Psoas muscle (tissue), 8 donors: Measurements from ENCODE around the gene EEFSEC. TPM values are rescaled to one million over a fixed set of nuclear protein-coding genes. Genes with fewer than 3 reads are reported as not detected.

ENCODE experiments used
- ATAC-seq, 4 donors: fragments of 200-7000 bp; cut with Tn5 transposase; one replicate each; pipeline ENCODE4 v1.9.1; 2020; ENCODE audit warnings: moderate library complexity in 3 of 4, mild to moderate bottlenecking in 2 of 4
- DNase-seq, 2 donors: peaks; one replicate each; pipeline ENCODE4 v3.0.0-alpha.2; 2020
- H3K27ac ChIP-seq: fragments of 200-600 bp; one replicate; pipeline ENCODE4 v1.8.0; 2022
- H3K27me3 ChIP-seq, 3 donors: fragments of 200-600 bp in 1 of 3; one replicate each; pipeline versions ENCODE4 v1.6.1 to v1.8.0; 2013 to 2022; ENCODE audit warnings: low read length in 2 of 3, mild to moderate bottlenecking in 2 of 3, moderate library complexity in 1 of 3; ENCODE audit not compliant: insufficient read depth in 3 of 3
- H3K36me3 ChIP-seq, 2 donors: fragments of 200-600 bp in 1 of 2; one replicate each; pipeline versions ENCODE4 v1.6.1 to v1.8.0; 2013 to 2022; ENCODE audit warnings: low read depth in 1 of 2, mild to moderate bottlenecking in 1 of 2, moderate library complexity in 1 of 2; ENCODE audit not compliant: insufficient read depth in 1 of 2
- H3K4me1 ChIP-seq: fragments of 200-600 bp; one replicate; pipeline ENCODE4 v1.8.0; 2022
- H3K4me3 ChIP-seq: fragments of 200-600 bp; one replicate; pipeline ENCODE4 v1.8.0; 2022; ENCODE audit warnings: mild to moderate bottlenecking
- H3K9me3 ChIP-seq: fragments of 200-600 bp; one replicate; pipeline ENCODE4 v1.8.0; 2022
- WGBS, 3 donors: extraction: QIAGEN DNeasy Blood & Tissue Kit; methylation state at CpG; one replicate each; pipeline versions ENCODE4 v1.1.6 to v1.1.7; 2013; 5-methylcytosine and 5-hydroxymethylcytosine counted together
- intact Hi-C, 2 donors: fragments of 100-400 bp; cut with DNase I; formaldehyde crosslinking; loops; one replicate each; pipeline versions ENCODE4 v1.11.0 to v1.14.2; 2022
- polyA plus RNA-seq, 3 donors: library from polyadenylated mRNA; stranded (reverse); fragments of 200-250 nt; gene quantifications; one replicate each; pipeline ENCODE4 v1.2.3, GENCODE V29; 2013
- total RNA-seq, 4 donors: library from RNA; stranded (reverse); fragmentation: NEBNext Ultra II Directional in 2 of 4; extraction: Animal tissue kit (Norgen Biotek cat#: 25700) in 2 of 4; gene quantifications; one replicate each; pipeline versions ENCODE4 v1.2.1 to v1.2.4, GENCODE V29; 2021 to 2023
- TF ChIP-seq, protein P1 (sequence below): fragments of 200-600 bp; IDR thresholded peaks from one replicate; pipeline ENCODE4 v1.8.0; 2022; ENCODE audit warnings: antibody characterized with exemption
- donor health status: healthy with polysubstance abuse.
- donor health status: DM: no; HTN: no; CAD: no; lungs with moderate emphysema.
- donor health status: Bipolar disorder and iron deficiency.
- donor health status: healthy.
- donor health status: DM: yes; HTN: yes; CAD: no.
- donor health status: DM: no; HTN: no; CAD: no.
- donor health status: DM: no; HTN: no; CAD: no.
- donor health status: DM: yes; HTN: yes; CAD: no.

EEFSEC gene
- total and polyA plus RNA-seq, 7 donors = 10.7 to 18.9 (median 14.0) TPM

DNA sequence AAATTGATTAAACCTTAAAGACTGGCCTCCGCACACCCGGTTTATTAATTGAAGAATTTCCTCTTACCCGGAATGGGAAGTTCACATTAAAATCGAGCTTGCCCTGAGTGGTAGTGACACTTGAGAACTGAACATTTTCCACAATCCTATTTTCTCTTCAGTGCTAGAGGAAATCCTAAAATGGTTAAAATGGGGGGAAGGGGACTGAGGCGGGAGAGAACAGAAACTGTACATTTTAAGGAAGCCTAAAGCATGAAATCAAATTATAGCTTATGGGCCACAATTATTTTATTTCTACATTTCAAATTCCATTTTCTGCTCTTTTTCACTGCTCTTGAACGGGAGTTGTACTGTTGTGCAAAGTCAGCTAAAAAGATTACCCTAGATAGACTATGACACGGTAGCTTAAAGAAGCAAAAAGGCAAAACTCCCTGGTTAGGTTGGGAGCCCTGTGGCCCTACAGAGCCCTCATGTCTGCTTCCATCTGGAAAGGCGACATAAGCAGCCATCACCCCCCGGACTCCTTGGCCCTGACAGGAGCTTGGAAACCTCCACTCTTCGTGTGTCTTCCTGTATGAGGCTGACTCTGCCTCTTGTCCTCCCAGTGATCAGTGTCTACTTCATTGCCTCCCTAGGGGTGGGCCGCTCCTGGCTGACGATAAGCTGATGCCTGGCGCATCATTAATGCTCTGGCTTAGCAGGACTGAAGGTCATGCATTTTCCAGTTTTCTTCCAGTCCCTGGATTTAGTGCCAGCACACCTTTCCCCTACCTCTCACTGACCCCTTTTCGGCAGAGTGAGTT, 79.3 kb downstream of the EEFSEC start:
- Histone ChIP-seq H3K4me1 (no peaks in the 10 kb centered on the region), H3K36me3 (no peaks in the 10 kb centered on the region), H3K9me3 (no peaks in the 10 kb centered on the region), H3K27ac (no peak overlapping the region), H3K4me3 (no peak overlapping the region), H3K27me3 (no peaks in the 10 kb centered on the region)
- peak in 1 of 4 donors; percentile 57 for ATAC-seq
- TF ChIP-seq, protein P1, sequence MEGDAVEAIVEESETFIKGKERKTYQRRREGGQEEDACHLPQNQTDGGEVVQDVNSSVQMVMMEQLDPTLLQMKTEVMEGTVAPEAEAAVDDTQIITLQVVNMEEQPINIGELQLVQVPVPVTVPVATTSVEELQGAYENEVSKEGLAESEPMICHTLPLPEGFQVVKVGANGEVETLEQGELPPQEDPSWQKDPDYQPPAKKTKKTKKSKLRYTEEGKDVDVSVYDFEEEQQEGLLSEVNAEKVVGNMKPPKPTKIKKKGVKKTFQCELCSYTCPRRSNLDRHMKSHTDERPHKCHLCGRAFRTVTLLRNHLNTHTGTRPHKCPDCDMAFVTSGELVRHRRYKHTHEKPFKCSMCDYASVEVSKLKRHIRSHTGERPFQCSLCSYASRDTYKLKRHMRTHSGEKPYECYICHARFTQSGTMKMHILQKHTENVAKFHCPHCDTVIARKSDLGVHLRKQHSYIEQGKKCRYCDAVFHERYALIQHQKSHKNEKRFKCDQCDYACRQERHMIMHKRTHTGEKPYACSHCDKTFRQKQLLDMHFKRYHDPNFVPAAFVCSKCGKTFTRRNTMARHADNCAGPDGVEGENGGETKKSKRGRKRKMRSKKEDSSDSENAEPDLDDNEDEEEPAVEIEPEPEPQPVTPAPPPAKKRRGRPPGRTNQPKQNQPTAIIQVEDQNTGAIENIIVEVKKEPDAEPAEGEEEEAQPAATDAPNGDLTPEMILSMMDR = no peak
- intact Hi-C loops = loop anchor here in 1 of 2 donors (5.0 kb wide), 1 partner anchor 90 kb away; no protein-coding TSS in a partner anchor
- 60 to 66% (median 66%) methylated on average over 14 of the region's 14 CpGs for WGBS, 3 donors
- no peak for DNase-seq

DNA sequence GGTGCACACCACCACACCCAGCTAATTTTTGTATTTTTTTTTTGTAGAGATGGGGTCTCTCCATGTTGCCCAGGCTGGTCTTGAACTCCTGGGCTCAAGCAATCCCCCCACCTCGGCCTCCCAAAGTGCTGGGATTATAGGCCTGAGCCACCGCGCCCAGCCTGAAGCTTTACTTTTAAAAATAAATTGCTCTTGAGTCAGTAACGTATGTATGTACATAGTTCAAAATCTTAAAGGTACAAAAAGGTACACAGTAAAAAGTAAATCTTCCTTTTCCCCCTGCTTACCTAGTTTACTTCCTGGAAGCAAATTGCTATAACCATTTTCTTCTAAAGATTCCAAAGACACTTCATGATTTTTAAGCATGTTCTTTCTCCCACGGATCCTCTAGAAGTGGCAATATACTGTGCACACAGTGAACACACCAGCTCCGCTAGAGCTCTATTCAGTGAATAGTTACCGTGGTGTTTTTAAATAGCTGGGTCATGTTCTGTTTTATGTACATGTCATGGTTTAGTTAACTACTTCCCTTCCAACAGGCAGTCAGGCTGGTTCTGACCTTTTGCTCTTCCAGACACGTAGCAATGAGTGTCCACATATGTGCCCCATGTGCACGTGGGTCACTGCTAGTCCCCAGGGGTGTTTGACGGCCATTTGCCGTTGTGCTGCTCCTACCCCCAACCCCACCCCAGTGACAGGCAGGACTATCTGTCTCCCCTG, 82.1 kb downstream of the EEFSEC start:
- WGBS, 3 donors = 72 to 81% (median 79%) methylated on average over 11 of the region's 11 CpGs
- TF ChIP-seq, protein P1 = no peak
- no peak overlapping the region for H3K4me3 ChIP-seq
- no peak overlapping the region for H3K27ac ChIP-seq
- H3K9me3 ChIP-seq = no peaks in the 10 kb centered on the region
- no peak for ATAC-seq
- H3K27me3 ChIP-seq = no peaks in the 10 kb centered on the region
- intact Hi-C loops = no loop called here
- no peaks in the 10 kb centered on the region for H3K4me1 ChIP-seq
- H3K36me3 ChIP-seq = no peaks in the 10 kb centered on the region
- DNase-seq = no peak

GRCh38 chr3:128236657-128237056, 83.4 kb downstream of the EEFSEC start:
- no peak for ATAC-seq
- TF ChIP-seq, protein P1 = no peak
- H3K27ac ChIP-seq = no peak overlapping the region

DNA sequence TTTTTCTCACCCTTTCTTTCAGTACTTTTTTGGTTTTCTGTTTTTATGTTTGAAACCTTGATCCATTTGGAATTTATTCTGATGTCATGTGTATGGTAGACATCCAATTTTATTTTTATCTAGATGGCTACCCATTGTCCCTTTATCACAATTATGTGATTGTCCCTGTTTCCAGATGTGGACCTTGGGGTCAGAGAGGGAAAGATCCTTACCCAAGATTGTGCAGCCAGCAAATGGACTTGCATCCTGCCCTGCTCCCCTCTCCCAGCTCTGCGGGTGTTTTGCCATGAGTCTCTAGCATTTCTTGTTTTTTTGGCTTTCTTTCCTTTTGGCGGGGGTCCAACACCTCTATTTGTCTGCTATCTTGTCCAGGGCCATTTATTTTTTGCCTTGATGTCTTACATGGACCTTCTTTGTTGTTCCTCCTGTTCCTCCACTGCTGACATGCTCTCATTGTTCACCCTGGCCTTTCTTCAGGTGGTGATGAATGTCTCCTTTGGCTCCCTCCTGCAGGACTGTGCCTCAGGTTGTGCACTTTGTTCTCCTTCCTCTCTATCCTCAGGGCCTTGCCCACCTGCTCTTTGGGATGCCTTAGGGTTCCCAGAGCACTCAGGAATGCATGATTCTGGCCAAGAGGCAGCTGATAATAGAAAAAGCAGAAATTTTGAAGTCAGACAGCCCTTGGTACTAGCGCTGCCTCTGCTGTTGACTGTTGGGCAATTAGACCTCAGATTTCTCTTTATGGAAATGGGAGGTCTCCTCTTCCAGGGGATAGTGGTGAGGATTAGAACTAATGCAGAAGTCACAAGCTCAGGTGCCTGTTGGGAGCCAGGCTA, 84.3 kb downstream of the EEFSEC start:
- Histone ChIP-seq H3K4me3 (no peak overlapping the region), H3K9me3 (no peaks in the 10 kb centered on the region), H3K27ac (no peak overlapping the region), H3K36me3 (no peaks in the 10 kb centered on the region), H3K27me3 (no peaks in the 10 kb centered on the region), H3K4me1 (no peaks in the 10 kb centered on the region)
- intact Hi-C loops = no loop called here
- no peak for ATAC-seq
- 62 to 81% (median 77%) methylated on average over 3 of the region's 3 CpGs for WGBS, 3 donors
- TF ChIP-seq, protein P1 = no peak
- no peak for DNase-seq

More at GRCh38 chr3:128236657-128237056, 83.4 kb downstream of the EEFSEC start:
- WGBS, 3 donors = 89 to 94% (median 92%) methylated on average over 8 of the region's 8 CpGs
- Histone ChIP-seq H3K4me1 (no peaks in the 10 kb centered on the region), H3K27me3 (no peaks in the 10 kb centered on the region), H3K4me3 (no peak overlapping the region), H3K9me3 (no peaks in the 10 kb centered on the region), H3K36me3 (no peaks in the 10 kb centered on the region)
- no peak for DNase-seq
- intact Hi-C loops = no loop called here
